Psoas muscle (tissue), 8 donors: ENCODE data around the gene SOCS7. TPM values are rescaled to one million over a fixed set of nuclear protein-coding genes. Genes with fewer than 3 reads are reported as not detected.

Experiments used
- ATAC-seq, 4 donors: fragments of 200-7000 bp; cut with Tn5 transposase; one replicate each; pipeline ENCODE4 v1.9.1; 2020; ENCODE audit warnings: moderate library complexity in 3 of 4, mild to moderate bottlenecking in 2 of 4
- DNase-seq, 2 donors: peaks; one replicate each; pipeline ENCODE4 v3.0.0-alpha.2; 2020
- H3K27ac ChIP-seq: fragments of 200-600 bp; one replicate; pipeline ENCODE4 v1.8.0; 2022
- H3K27me3 ChIP-seq, 3 donors: fragments of 200-600 bp in 1 of 3; one replicate each; pipeline versions ENCODE4 v1.6.1 to v1.8.0; 2013 to 2022; ENCODE audit warnings: low read length in 2 of 3, mild to moderate bottlenecking in 2 of 3, moderate library complexity in 1 of 3; ENCODE audit not compliant: insufficient read depth in 3 of 3
- H3K36me3 ChIP-seq, 2 donors: fragments of 200-600 bp in 1 of 2; one replicate each; pipeline versions ENCODE4 v1.6.1 to v1.8.0; 2013 to 2022; ENCODE audit warnings: low read depth in 1 of 2, mild to moderate bottlenecking in 1 of 2, moderate library complexity in 1 of 2; ENCODE audit not compliant: insufficient read depth in 1 of 2
- H3K4me1 ChIP-seq: fragments of 200-600 bp; one replicate; pipeline ENCODE4 v1.8.0; 2022
- H3K4me3 ChIP-seq: fragments of 200-600 bp; one replicate; pipeline ENCODE4 v1.8.0; 2022; ENCODE audit warnings: mild to moderate bottlenecking
- H3K9me3 ChIP-seq: fragments of 200-600 bp; one replicate; pipeline ENCODE4 v1.8.0; 2022
- CTCF ChIP-seq: fragments of 200-600 bp; IDR thresholded peaks from one replicate; pipeline ENCODE4 v1.8.0; 2022; ENCODE audit warnings: antibody characterized with exemption
- WGBS, 3 donors: extraction: QIAGEN DNeasy Blood & Tissue Kit; methylation state at CpG; one replicate each; pipeline versions ENCODE4 v1.1.6 to v1.1.7; 2013; 5-methylcytosine and 5-hydroxymethylcytosine counted together
- intact Hi-C, 2 donors: fragments of 100-400 bp; cut with DNase I; formaldehyde crosslinking; loops; one replicate each; pipeline versions ENCODE4 v1.11.0 to v1.14.2; 2022
- polyA plus RNA-seq, 3 donors: library from polyadenylated mRNA; stranded (reverse); fragments of 200-250 nt; gene quantifications; one replicate each; pipeline ENCODE4 v1.2.3, GENCODE V29; 2013
- total RNA-seq, 4 donors: library from RNA; stranded (reverse); fragmentation: NEBNext Ultra II Directional in 2 of 4; extraction: Animal tissue kit (Norgen Biotek cat#: 25700) in 2 of 4; gene quantifications; one replicate each; pipeline versions ENCODE4 v1.2.1 to v1.2.4, GENCODE V29; 2021 to 2023
- donor health status: healthy with polysubstance abuse.
- donor health status: DM: no; HTN: no; CAD: no; lungs with moderate emphysema.
- donor health status: Bipolar disorder and iron deficiency.
- donor health status: healthy.
- donor health status: DM: yes; HTN: yes; CAD: no.
- donor health status: DM: no; HTN: no; CAD: no.
- donor health status: DM: no; HTN: no; CAD: no.
- donor health status: DM: yes; HTN: yes; CAD: no.

The SOCS7 gene
- total and polyA plus RNA-seq, 7 donors = 6.6 to 28.9 (median 23.9) TPM

GRCh38 chr17:38354466-38354865 lies 2.8 kb downstream of the SOCS7 start:
- peak overlapping the region; percentile 92 for H3K4me3 ChIP-seq

DNA sequence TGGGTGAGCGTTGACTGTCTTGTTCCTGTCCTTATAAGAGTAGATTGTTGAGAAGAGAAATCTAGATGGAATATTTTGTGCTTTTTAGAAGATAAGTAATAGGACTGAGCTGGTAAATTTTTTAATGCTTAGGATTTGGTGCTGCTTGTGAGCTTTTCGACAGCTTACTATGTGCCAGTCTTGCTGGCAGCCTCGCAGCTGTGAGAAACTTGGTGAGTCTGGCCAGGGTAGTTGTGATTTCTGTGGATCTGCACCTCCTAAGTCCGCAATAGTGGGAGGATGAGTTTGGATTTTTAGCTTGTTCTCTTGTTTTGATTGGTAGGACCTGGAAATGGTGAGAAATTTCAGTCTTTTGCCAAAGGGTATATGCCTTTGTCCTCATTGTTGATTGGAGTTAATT lies 3.6 kb downstream of the SOCS7 start:
- DNase-seq (no peak), ATAC-seq (no peak)
- no peak overlapping the region for H3K4me3 ChIP-seq
- peaks cover 65% of the 10 kb centered on the region for H3K4me1 ChIP-seq
- no peak for TF ChIP-seq CTCF
- H3K27ac ChIP-seq = no peak overlapping the region
- H3K27me3 ChIP-seq = no peaks in the 10 kb centered on the region
- H3K9me3 ChIP-seq = no peaks in the 10 kb centered on the region
- intact Hi-C loops = loop anchor here in 1 of 2 donors (10.0 kb wide), 2 partner anchors 60 to 130 kb away; partner anchors contain the start of gene MRPL45
- 70 to 82% (median 73%) methylated on average over 4 of the region's 4 CpGs for WGBS, 3 donors
- no peaks in the 10 kb centered on the region for H3K36me3 ChIP-seq

More at GRCh38 chr17:38354466-38354865, 2.8 kb downstream of the SOCS7 start:
- Histone ChIP-seq H3K36me3 (no peaks in the 10 kb centered on the region), H3K9me3 (no peaks in the 10 kb centered on the region), H3K27me3 (no peaks in the 10 kb centered on the region), H3K4me1 (peaks cover 61% of the 10 kb centered on the region), H3K27ac (no peak overlapping the region)
- no peak for TF ChIP-seq CTCF
- ATAC-seq (no peak), DNase-seq (no peak)
- WGBS, 3 donors = 67 to 75% (median 70%) methylated on average over 7 of the region's 7 CpGs
- intact Hi-C loops = loop anchor here in 1 of 2 donors (10.0 kb wide), 2 partner anchors 60 to 130 kb away; partner anchors contain the start of gene MRPL45

DNA sequence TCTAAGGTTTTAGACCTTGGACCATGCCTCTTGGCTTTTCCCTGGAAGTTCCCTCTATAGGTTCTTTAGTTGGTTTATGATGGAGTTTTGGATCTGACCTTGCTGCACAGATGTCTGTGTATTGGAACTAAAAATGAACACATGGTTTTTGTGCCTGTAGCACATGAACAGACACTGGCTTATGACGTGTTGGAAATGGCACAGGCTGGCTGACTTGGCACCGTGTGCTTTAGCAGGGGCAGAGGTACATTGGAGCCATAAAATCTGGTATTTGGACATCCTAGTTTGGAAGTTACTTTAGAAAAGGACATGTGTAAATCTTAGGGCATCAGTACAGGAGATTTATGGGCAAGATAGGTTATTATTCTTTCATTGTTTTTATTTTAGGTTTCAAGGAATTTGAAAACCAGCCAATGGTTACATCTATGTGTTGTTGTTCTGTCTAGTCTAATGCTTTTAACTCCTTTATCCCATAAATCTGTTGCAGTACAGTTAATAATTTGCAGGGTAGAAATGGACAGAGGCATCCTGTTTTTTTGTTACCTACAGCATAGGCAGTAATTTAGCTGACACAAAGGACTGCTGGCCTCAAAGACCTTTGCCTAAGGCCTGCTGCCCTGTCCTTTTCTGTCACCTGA lies 6.0 kb downstream of the SOCS7 start:
- ATAC-seq (peak in 2 of 4 donors; percentile 45 to 53), DNase-seq (no peak)
- H3K36me3 ChIP-seq = peaks cover 0 to 9% of the 10 kb centered on the region in 2 donors
- no peak overlapping the region for H3K4me3 ChIP-seq
- intact Hi-C loops = loop anchor here in 1 of 2 donors (10.0 kb wide), 2 partner anchors 63 to 127 kb away; partner anchors contain the start of gene MRPL45
- no peaks in the 10 kb centered on the region for H3K9me3 ChIP-seq
- no peaks in the 10 kb centered on the region for H3K27me3 ChIP-seq
- H3K27ac ChIP-seq = peak overlapping the region; percentile 17
- no peak for TF ChIP-seq CTCF
- H3K4me1 ChIP-seq = peaks cover 74% of the 10 kb centered on the region
- WGBS, 3 donors = 12 to 21% (median 15%) methylated on average over 2 of the region's 2 CpGs

- H3K9me3 ChIP-seq = no peaks in the 10 kb centered on the region
- no peak overlapping the region for H3K4me3 ChIP-seq
- peaks cover 0 to 22% of the 10 kb centered on the region in 2 donors for H3K36me3 ChIP-seq
- TF ChIP-seq CTCF = no peak
- peak overlapping the region; percentile 43 for H3K27ac ChIP-seq
- H3K4me1 ChIP-seq = peaks cover 66% of the 10 kb centered on the region
- peak in 3 of 4 donors; percentile 53 to 69 (median 60) for ATAC-seq
- intact Hi-C loops = loop anchor here in 1 of 2 donors (10.0 kb wide), 2 partner anchors 64 to 126 kb away; partner anchors contain the start of gene MRPL45
- no peaks in the 10 kb centered on the region for H3K27me3 ChIP-seq
- 27 to 40% (median 29%) methylated on average over 9 of the region's 9 CpGs for WGBS, 3 donors
- DNase-seq = no peak
These were observed 7.2 kb downstream of the SOCS7 start for GRCh38 chr17:38358586-38359513.
